ENCODE measurements around the gene LPCAT3. TPM values are rescaled to one million over a fixed set of nuclear protein-coding genes. Genes with fewer than 3 reads are reported as not detected.
A peak's percentile ranks its signal among the peaks of the same experiment; 100 is the strongest.

The LPCAT3 gene
- total and polyA plus RNA-seq, 2 of the 13 experiments (the other 11 are each of a cell fraction or from before 2014, with no cell fraction given): 44.5 to 64.3 TPM

DNA sequence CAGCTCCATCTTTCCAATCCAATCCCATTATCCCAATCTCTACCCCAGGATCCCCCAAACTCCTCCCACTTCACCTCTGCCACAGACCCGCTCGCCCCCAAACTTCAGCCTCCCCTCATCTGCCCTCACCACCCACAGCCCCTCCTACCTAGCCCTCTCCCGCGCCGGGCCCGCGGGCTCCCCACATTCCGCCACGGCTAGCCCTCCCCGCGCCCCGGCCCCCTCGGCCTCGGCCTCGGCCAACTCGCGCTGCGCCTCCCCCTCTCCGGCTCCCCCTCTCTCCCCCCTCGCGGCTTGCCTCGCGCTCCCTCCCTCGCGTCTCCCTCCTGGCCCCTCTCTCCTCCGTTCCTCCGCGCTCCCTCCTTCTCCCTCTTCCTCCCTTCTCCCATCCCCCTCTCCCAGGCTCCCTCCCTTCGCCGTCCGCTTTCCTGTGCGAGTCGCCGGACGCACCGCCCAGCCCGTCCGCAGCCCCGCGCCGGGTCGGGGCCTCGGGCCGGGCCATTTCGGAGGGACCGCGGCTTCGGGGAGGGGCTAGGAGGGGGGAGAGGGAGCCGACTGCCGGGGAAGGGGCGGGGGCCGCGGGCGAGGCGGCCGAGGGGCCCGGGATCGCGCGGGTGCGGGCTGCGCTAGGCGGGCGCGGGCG, 90.8 kb downstream of the LPCAT3 start, which contains the start of gene ATN1 (continued):
- TF ChIP-seq, protein P1, sequence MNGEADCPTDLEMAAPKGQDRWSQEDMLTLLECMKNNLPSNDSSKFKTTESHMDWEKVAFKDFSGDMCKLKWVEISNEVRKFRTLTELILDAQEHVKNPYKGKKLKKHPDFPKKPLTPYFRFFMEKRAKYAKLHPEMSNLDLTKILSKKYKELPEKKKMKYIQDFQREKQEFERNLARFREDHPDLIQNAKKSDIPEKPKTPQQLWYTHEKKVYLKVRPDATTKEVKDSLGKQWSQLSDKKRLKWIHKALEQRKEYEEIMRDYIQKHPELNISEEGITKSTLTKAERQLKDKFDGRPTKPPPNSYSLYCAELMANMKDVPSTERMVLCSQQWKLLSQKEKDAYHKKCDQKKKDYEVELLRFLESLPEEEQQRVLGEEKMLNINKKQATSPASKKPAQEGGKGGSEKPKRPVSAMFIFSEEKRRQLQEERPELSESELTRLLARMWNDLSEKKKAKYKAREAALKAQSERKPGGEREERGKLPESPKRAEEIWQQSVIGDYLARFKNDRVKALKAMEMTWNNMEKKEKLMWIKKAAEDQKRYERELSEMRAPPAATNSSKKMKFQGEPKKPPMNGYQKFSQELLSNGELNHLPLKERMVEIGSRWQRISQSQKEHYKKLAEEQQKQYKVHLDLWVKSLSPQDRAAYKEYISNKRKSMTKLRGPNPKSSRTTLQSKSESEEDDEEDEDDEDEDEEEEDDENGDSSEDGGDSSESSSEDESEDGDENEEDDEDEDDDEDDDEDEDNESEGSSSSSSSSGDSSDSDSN (CRISPR knock-in tag; IDR thresholded peaks at IDR 0.05): peak; percentile 78
- no peak for TF ChIP-seq ONECUT2 (CRISPR knock-in tag; IDR thresholded peaks at IDR 0.05)
- no peak for TF ChIP-seq ZNF317 (CRISPR knock-in tag; IDR thresholded peaks at IDR 0.05)
- TF ChIP-seq GATAD1 (CRISPR knock-in tag; IDR thresholded peaks at IDR 0.05): no peak
- peak; percentile 74 for TF ChIP-seq PHF8 (CRISPR knock-in tag; IDR thresholded peaks at IDR 0.05)
- TF ChIP-seq POLR2AphosphoS5 (IDR thresholded peaks at IDR 0.05; ENCODE audit: low read depth, low read length): peak; percentile 45
- TF ChIP-seq, protein P2, sequence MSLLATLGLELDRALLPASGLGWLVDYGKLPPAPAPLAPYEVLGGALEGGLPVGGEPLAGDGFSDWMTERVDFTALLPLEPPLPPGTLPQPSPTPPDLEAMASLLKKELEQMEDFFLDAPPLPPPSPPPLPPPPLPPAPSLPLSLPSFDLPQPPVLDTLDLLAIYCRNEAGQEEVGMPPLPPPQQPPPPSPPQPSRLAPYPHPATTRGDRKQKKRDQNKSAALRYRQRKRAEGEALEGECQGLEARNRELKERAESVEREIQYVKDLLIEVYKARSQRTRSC (CRISPR knock-in tag; IDR thresholded peaks at IDR 0.05; ENCODE audit: low read depth): no peak
- no peak for TF ChIP-seq GABPA (IDR thresholded peaks at IDR 0.05; ENCODE audit: low read depth, low read length)
- no peak for TF ChIP-seq GABPA (CRISPR knock-in tag; IDR thresholded peaks at IDR 0.05; ENCODE audit: low read depth)
- TF ChIP-seq ZNF562 (CRISPR knock-in tag; IDR thresholded peaks at IDR 0.05; ENCODE audit: borderline replicate concordance): no peak
- TF ChIP-seq ZNF263 (CRISPR knock-in tag; IDR thresholded peaks at IDR 0.05): peak; percentile 19; the same call in 1 of the 2 replicates
- TF ChIP-seq SALL1 (CRISPR knock-in tag; IDR thresholded peaks at IDR 0.05): peak; percentile 41; the same call in 1 of the 2 replicates
- 0 out of 2 replicates have a peak, but pooled peaks have one; percentile 6 for TF ChIP-seq SRY (CRISPR knock-in tag; IDR thresholded peaks at IDR 0.05)
- TF ChIP-seq MAZ (IDR thresholded peaks at IDR 0.05; ENCODE audit: borderline replicate concordance, low read depth, low read length): peak; percentile 77; the same call in 1 of the 2 replicates
- peak; percentile 64 for TF ChIP-seq MAZ (CRISPR knock-in tag; IDR thresholded peaks at IDR 0.05; ENCODE audit: low read depth)
- TF ChIP-seq SP140L (CRISPR knock-in tag; IDR thresholded peaks at IDR 0.05; ENCODE audit: borderline replicate concordance): no peak
- TF ChIP-seq, protein P3, sequence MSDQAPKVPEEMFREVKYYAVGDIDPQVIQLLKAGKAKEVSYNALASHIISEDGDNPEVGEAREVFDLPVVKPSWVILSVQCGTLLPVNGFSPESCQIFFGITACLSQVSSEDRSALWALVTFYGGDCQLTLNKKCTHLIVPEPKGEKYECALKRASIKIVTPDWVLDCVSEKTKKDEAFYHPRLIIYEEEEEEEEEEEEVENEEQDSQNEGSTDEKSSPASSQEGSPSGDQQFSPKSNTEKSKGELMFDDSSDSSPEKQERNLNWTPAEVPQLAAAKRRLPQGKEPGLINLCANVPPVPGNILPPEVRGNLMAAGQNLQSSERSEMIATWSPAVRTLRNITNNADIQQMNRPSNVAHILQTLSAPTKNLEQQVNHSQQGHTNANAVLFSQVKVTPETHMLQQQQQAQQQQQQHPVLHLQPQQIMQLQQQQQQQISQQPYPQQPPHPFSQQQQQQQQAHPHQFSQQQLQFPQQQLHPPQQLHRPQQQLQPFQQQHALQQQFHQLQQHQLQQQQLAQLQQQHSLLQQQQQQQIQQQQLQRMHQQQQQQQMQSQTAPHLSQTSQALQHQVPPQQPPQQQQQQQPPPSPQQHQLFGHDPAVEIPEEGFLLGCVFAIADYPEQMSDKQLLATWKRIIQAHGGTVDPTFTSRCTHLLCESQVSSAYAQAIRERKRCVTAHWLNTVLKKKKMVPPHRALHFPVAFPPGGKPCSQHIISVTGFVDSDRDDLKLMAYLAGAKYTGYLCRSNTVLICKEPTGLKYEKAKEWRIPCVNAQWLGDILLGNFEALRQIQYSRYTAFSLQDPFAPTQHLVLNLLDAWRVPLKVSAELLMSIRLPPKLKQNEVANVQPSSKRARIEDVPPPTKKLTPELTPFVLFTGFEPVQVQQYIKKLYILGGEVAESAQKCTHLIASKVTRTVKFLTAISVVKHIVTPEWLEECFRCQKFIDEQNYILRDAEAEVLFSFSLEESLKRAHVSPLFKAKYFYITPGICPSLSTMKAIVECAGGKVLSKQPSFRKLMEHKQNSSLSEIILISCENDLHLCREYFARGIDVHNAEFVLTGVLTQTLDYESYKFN (CRISPR knock-in tag; conservative IDR thresholded peaks at IDR 0.05): peak; percentile 28; the same call in 1 of the 2 replicates
- no peak for TF ChIP-seq SMAD9 (CRISPR knock-in tag; IDR thresholded peaks at IDR 0.05)
- 0 out of 2 replicates have a peak, but pooled peaks have one; percentile 28 for TF ChIP-seq MIER3 (CRISPR knock-in tag; IDR thresholded peaks at IDR 0.05; ENCODE audit: borderline replicate concordance)
- TF ChIP-seq ASH2L (IDR thresholded peaks at IDR 0.05; ENCODE audit: insufficient read length, low read depth, low read length): peak; percentile 28
- TF ChIP-seq, protein P4, sequence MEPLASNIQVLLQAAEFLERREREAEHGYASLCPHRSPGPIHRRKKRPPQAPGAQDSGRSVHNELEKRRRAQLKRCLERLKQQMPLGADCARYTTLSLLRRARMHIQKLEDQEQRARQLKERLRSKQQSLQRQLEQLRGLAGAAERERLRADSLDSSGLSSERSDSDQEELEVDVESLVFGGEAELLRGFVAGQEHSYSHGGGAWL (CRISPR knock-in tag; IDR thresholded peaks at IDR 0.05): 0 out of 2 replicates have a peak, but pooled peaks have one; percentile 32

Data from HepG2 (cell line).